RWPE1 (cell line): ENCODE results near the gene ACAD10.

Experiments
- CTCF ChIA-PET: fragments of 350-600 bp; sonication (Branson Sonifier 250); formaldehyde crosslinking; extraction: SDS; loops from one replicate; lab custom pipeline; 2021; lab: Yijun Ruan, JAX
- POLR2A ChIA-PET: fragments of 400-600 bp; formaldehyde crosslinking; extraction: SDS; loops from one replicate; lab custom pipeline; 2020; ENCODE audit warnings: antibody characterized with exemption; ENCODE audit not compliant: low non-redundant PET; lab: Yijun Ruan, JAX
- DNase-seq: peaks from one replicate; pipeline ENCODE4 v3.0.0; 2012; ENCODE audit warnings: low spot score
- H3K27ac ChIP-seq: fragments of 450-650 bp; 2 replicates; pipeline ENCODE4 v1.5.1; 2017
- TF ChIP-seq, protein P1 (sequence below): fragments of 450-650 bp; conservative IDR thresholded peaks from 2 replicates; pipeline ENCODE4 v1.5.1; 2017; ENCODE audit warnings: low read depth, mild to moderate bottlenecking

The ACAD10 gene

GRCh38 chr12:111745211-111745610 lies 59.4 kb downstream of the ACAD10 start:
- TF ChIP-seq, protein P1, sequence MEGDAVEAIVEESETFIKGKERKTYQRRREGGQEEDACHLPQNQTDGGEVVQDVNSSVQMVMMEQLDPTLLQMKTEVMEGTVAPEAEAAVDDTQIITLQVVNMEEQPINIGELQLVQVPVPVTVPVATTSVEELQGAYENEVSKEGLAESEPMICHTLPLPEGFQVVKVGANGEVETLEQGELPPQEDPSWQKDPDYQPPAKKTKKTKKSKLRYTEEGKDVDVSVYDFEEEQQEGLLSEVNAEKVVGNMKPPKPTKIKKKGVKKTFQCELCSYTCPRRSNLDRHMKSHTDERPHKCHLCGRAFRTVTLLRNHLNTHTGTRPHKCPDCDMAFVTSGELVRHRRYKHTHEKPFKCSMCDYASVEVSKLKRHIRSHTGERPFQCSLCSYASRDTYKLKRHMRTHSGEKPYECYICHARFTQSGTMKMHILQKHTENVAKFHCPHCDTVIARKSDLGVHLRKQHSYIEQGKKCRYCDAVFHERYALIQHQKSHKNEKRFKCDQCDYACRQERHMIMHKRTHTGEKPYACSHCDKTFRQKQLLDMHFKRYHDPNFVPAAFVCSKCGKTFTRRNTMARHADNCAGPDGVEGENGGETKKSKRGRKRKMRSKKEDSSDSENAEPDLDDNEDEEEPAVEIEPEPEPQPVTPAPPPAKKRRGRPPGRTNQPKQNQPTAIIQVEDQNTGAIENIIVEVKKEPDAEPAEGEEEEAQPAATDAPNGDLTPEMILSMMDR = no peak
- H3K27ac ChIP-seq = no peak overlapping the region
- ChIA-PET POLR2A (no interaction called here), CTCF (interaction anchor here (0.6 to 1.5 kb wide), 3 partner anchors 8 to 175 kb away, joined by 4 to 5 read pairs (median 5); no protein-coding TSS in a partner anchor)
- DNase-seq = no peak

DNA sequence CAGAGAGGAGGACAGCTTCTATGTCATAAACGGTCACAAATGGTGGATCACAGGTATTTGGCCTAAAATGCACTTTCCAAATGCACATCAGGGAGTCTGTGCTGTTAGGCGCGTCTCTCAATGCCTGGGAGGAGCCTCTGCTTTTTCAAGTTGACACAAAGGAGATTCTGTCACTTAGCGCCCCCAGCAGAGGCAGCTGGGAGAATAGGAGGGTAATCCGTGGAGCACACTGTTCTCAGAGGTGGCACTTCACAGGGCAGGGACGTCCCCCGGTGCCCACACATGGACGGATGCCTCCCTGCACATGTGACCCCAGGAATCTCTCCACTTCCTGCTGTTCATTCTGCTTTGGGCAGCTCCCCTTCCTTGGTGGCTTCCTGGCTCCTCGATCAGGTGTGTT lies 61.5 kb downstream of the ACAD10 start:
- TF ChIP-seq, protein P1 = no peak
- POLR2A ChIA-PET = no interaction called here

GRCh38 chr12:111748151-111748672 lies 62.4 kb downstream of the ACAD10 start:
- no peak for DNase-seq
- TF ChIP-seq, protein P1 = no peak
- ChIA-PET CTCF (no interaction called here), POLR2A (no interaction called here)
- no peak overlapping the region for H3K27ac ChIP-seq

More for the DNA sequence above, 61.5 kb downstream of the ACAD10 start:
- H3K27ac ChIP-seq = no peak overlapping the region
- DNase-seq = no peak
- CTCF ChIA-PET = no interaction called here

GRCh38 chr12:111748867-111749266 lies 63.0 kb downstream of the ACAD10 start:
- no peak overlapping the region for H3K27ac ChIP-seq
- TF ChIP-seq, protein P1 = no peak
- no peak for DNase-seq
- CTCF ChIA-PET = no interaction called here
- POLR2A ChIA-PET = no interaction called here

DNA sequence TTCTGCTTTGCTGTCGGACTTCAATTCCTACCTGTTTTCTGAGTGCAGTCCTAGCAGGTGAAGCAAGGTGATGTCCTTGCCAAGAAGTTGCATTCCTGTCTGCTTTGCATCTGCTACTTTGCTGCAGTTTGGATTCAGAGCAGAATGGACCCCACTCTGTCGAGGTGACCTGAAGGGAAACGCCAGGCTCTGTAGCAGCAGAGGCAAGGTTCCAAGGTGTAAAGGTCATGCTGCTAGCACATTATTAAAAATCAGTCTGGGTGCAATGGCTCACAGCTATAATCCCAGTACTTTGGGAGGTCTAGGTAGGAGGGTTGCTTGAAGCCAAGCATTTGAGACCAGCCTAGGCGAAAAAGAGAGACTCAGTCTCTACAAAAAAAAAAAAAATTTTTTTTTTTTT lies 63.5 kb downstream of the ACAD10 start:
- CTCF ChIA-PET = no interaction called here
- TF ChIP-seq, protein P1 = no peak
- POLR2A ChIA-PET = no interaction called here
- DNase-seq = no peak
- no peak overlapping the region for H3K27ac ChIP-seq

DNA sequence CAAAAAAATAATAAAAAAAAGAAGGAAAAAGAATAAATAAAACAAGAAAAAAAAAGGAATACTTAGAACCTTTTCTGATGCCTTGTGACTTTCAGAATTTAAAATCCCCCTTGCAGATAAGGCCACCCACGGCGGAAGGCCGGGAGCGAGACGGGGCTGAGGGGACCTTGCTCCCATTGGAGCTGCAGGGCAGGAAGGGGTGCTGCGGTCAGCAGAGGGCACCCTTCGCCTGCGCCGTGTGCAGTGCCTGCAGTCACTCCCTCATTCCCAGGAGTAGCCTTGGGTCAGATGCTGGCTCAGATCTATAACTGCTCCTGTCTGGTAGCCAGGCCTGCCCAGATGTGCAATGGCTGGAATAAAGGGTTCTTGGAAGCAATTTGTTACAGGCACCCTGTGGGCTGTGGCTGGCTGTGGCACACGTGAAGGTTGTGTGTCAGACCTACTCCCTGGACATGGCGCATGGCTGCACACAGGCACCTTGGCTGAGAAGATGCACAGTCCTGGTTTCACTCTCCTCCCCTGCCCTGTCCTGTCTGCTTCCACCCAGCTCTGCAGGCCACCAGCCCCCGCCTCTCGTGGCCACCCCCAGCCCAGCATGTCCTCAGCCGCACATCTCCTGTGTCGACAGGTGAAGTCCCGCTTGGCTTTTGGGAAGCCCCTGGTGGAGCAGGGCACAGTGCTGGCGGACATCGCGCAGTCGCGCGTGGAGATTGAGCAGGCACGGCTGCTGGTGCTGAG lies 67.5 kb downstream of the ACAD10 start:
- TF ChIP-seq, protein P1 = peak; percentile 82
- peak overlapping the region; percentile 38 for H3K27ac ChIP-seq
- CTCF ChIA-PET = interaction anchor here (0.5 to 3.5 kb wide), 16 partner anchors 9 to 1626 kb away, joined by 3 to 29 read pairs (median 3); no protein-coding TSS in a partner anchor
- DNase-seq = peak; percentile 61
- POLR2A ChIA-PET = no interaction called here
